Measurements from ENCODE around the gene ATXN2.

ATXN2 gene

DNA sequence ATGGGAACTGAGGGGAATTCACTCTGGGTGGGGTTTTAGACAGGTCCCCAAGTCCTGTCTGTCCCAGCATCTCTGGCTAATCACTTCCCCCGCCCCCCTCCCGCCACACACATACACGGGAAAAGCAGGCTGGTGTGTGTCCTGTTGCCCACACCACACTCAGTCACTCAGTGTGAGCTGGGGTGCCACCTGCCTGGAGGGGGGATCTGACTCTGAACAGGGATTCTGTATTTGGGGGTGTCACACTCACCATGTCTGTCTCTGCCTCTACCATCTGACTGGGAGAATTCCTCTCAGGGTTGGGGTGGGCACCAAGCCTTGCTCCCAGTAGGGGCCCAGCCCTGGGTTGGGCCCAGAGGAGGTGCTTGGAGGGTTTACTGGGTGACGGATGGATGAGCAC, 162.3 kb downstream of the ATXN2 start:
- no peak for DNase-seq (ENCODE audit: low read depth)

GRCh38 chr12:111436266-111436665, 162.8 kb downstream of the ATXN2 start:
- no peak for DNase-seq (ENCODE audit: low read depth)

GRCh38 chr12:111435661-111436201, 163.4 kb downstream of the ATXN2 start:
- no peak for DNase-seq (ENCODE audit: low read depth)

DNA sequence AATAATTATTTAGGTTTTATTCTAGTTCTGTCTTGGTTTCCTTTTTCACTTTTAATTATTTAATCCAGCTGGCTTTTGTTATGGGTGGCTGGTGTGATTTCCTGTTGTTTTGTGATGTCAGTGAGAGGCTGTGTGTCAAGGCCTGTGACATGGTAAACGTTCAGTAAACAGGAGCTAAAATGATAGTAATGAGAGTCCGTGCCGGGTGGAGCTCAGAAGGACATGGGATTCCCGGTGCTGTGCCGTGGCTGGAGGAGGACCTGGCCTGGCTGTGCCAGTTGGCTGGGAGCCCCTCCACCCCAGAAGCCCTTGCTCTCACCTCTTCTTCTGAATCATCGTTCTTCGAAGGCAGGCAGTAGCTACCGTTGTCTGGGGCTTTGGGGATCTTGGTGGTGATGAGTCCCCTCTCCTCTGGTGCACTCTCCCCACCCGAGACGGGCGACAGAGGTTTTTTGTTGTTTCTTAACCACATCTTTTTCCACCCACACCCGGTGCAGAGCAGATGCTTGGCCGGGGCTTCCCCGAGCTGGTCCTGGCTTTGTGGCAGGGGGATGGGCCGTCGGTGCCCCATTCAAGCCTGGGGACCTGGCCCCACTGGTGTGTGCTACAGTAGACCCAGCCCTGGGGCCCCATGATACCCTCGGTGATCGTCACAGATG, 164.3 kb downstream of the ATXN2 start:
- peak; percentile 86 for DNase-seq (ENCODE audit: low read depth)

- DNase-seq (ENCODE audit: low read depth): no peak
Observed at GRCh38 chr12:111434049-111434448, 165.1 kb downstream of the ATXN2 start.

GRCh38 chr12:111431772-111432171, 167.3 kb downstream of the ATXN2 start:
- DNase-seq (ENCODE audit: low read depth): no peak

DNA sequence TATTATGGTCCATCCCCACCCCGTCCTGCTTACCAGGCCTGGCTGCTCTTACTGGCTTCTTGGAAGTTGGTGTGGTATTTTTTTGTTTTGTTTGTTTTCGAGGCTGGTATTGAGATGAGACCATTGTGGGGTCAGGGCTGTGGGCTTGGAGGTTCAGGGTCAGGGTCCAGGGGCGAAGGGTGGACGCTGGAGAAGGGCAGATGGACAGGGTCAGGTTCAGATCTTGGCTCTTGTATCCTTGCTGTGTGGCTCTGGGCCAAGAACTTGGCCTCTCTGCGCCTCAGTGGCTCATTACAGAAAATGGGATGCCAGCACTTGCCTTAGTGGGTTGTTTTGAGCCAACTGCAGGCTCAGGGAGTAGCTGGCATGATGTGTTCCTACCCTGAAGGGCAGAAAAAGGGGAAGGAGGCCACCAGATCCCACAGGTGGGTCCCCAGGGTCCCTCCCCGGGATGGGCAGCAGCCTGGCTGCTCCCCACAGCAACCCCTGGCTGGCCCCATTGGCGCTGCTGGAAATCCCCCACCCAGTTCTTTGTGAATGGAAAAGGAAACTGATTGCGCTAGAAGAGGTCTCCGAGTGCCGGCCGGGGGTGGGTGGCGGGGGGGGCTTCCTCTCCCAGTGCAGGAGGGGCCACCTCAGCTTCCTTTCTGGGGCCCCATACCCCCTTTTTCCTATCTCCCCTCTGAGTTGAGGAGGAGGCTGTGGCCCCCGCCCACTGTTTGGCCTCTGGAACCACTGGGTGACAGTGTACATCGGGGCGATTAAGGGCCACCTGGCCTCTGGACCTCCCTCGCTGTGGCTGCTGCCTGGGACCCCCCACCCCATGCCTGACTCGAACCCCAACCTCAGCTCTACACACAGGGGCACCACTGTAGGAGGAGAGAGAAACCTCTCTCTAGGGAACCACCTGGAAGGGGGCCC, 168.4 kb downstream of the ATXN2 start:
- DNase-seq (ENCODE audit: low read depth): peak; percentile 62

- peak; percentile 66 for DNase-seq (ENCODE audit: low read depth)
Observed at GRCh38 chr12:111429828-111430432, 169.2 kb downstream of the ATXN2 start.

GRCh38 chr12:111428728-111429175, 170.4 kb downstream of the ATXN2 start:
- DNase-seq (ENCODE audit: low read depth): no peak

DNA sequence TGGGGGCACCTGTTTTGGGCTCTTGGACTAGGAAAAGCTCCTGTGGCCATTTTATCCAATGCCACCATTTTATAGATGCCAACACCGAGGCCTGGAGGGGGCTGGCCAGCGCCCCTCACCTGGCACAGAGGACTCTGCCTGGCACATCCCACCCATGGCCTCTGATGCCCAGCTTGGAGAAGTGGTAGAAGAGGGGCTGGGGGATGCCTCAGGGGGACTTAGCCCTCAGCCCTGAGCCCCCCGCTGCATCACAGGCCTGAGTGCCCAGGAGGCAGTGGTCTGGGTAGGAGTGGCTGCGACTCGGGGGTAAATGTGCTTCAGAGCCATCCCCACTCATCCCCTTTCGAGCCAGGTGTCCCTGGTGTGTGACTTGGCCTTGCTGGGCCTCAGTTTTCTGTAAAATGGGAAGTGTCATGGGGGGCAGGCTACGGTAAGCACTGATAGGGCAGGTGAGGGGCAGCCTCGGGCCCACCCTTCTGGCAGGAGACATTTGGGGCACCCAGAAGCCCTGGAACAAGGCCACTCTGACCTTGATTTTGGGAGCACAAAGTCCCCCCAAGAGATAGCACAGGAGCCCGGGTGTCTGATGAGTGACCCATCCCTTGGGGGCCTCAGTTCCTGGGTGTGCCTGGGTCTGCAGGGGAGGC, 170.9 kb downstream of the ATXN2 start:
- DNase-seq (ENCODE audit: low read depth): no peak

DNA sequence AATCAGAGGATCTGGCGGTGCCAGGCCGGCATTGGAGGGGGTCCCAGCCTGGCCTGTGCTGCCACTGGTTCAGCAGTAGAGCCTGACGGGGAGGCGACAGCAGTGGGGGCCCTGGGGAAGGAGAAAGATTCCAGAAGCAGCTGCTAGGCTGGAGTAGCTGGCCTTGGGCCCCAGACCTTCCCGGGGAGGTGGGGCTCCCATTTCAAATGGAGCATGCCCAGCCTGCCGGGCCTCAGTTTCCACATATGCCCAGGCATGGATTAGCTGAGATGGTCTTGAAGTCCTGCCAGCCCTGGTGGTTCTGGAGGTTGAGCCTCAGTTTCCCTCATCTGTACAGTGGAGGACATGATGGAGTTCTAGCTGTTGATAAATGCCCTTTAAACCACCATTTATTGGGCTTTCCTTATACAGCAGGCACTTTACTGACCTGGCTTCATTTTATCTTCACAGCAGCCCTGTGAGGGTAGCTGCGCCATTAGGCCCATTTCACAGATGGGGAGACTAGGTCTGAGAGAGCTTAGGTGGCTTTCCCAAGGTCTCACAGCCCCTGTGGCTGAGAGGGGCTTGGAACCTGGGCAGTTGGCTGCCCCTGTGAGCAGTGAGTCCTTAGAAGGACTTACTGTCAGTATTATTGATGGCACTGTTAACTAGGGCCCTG, 171.6 kb downstream of the ATXN2 start:
- no peak for DNase-seq (ENCODE audit: low read depth)

DNA sequence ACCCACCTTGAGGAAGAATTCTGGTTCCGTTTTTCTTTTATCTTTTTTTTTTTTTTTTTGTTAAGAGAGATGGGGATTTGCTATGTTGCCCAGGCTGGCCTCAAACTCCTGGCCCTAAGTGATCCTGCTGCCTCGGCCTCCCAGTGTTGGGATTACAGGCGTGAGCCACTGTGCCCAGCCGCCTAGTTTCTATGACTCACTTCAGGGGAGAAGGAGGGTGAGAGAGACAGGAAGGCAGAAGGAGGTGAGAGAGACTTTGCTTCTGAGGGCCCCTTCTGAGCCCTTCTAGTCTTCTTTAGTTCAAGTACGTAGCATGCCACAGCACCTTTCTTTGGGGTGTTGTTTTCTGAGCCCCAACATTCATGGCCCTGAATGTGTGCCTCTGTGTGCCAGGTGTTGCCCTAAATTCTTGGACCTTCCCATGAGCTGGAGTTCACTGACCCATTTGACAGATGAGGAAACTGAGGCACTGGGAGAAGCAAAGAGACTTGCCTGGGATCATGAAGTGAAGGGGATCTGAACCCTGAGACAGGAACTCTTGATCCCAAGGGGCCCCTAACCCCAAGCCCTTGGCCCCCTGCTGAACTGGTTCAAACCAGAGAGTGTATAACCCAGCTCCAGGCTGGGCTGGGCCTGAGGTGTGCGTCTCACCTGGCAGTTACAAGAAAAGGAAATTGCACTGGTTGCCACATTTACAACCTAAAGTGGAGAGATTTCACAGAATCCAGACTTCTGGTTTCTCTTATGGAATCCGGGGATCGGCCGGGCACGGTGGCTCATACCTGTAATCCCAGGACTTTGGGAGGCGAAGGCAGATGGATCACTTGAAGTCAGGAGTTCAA, 172.6 kb downstream of the ATXN2 start:
- no peak for DNase-seq (ENCODE audit: low read depth)

- no peak for DNase-seq (ENCODE audit: low read depth)
Observed at GRCh38 chr12:111425655-111426054, 173.5 kb downstream of the ATXN2 start.

GRCh38 chr12:111424793-111425251, 174.3 kb downstream of the ATXN2 start:
- DNase-seq (ENCODE audit: low read depth): no peak

- no peak for DNase-seq (ENCODE audit: low read depth)
Observed at GRCh38 chr12:111424189-111424792, 174.8 kb downstream of the ATXN2 start.

DNA sequence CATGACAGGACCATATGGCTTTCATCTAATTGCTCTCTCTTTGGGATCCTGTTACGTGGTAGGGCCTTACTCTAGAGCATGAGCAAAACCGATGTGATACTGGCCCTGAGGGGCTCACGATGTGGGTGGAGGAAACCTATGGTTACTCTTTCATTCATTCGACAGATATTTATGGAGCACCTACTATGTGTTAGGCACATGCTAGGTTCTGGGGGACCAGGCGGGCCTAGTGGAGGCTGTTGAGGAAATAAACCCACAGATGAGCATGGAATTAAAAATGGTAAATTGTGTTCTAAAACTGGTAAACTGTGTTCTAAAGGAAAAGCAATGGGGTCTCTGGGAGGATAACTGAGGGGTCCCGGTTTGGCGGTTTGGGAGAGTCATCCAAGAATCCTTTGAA, 178.6 kb downstream of the ATXN2 start:
- DNase-seq (ENCODE audit: low read depth): no peak

- no peak for DNase-seq (ENCODE audit: low read depth)
Observed at GRCh38 chr12:111419784-111420183, 179.3 kb downstream of the ATXN2 start.

- no peak for DNase-seq (ENCODE audit: low read depth)
Observed at GRCh38 chr12:111418594-111418880, 180.6 kb downstream of the ATXN2 start.

DNA sequence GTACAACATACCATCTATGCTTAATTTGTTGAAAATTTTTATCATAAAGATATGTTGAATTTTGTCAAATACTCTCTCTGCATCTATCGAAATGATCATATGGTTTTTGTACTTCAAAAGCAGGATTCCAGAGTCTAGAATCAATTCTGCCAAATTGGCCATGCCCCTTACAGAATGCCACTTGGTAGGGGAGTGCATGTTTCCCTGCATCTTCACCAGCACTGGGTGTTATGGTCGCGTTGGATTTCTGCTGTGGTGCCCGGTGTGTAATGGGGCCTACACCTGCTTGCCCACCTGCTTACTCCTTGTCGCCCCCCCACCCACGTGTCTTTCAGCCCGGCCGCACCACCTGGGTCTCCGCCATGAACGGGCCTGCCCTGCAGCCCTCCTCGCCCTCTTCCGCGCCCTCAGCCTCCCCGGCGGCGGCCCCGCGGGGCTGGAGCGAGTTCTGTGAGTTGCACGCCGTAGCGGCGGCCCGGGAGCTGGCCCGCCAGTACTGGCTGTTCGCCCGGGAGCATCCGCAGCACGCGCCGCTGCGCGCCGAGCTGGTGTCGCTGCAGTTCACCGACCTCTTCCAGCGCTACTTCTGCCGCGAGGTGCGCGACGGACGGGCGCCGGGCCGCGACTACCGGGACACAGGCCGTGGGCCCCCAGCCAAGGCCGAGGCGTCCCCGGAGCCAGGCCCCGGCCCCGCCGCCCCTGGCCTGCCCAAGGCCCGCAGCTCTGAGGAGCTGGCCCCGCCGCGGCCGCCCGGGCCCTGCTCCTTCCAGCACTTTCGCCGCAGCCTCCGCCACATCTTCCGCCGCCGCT, 181.1 kb downstream of the ATXN2 start:
- no peak for DNase-seq (ENCODE audit: low read depth)
